Measurements from ENCODE around the gene EIF5.
A peak's percentile ranks its signal among the peaks of the same experiment; 100 is the strongest.

Gene EIF5

GRCh38 chr14:103296007-103296406 is 38.0 kb upstream of the EIF5 start:
- no peak for DNase-seq (ENCODE audit: low read depth)
- H3K4me3 ChIP-seq (ENCODE audit: low read depth, low read length): no peak overlapping the region
- in situ Hi-C loops (cut with HindIII; ENCODE audit: low sequenced_read_pairs): no loop called here
- TF ChIP-seq CTCF (IDR thresholded peaks at IDR 0.05; ENCODE audit: low read depth, low read length, missing control alignments): no peak

- no peak overlapping the region for H3K4me3 ChIP-seq (ENCODE audit: low read depth, low read length)
- peak; percentile 7 for TF ChIP-seq CTCF (IDR thresholded peaks at IDR 0.05; ENCODE audit: low read depth, low read length, missing control alignments)
- DNase-seq (ENCODE audit: low read depth): no peak
- in situ Hi-C loops (cut with HindIII; ENCODE audit: low sequenced_read_pairs): no loop called here
These were observed 37.0 kb upstream of the EIF5 start for GRCh38 chr14:103296987-103297386.

- no peak overlapping the region for H3K4me3 ChIP-seq (ENCODE audit: low read depth, low read length)
- TF ChIP-seq CTCF (IDR thresholded peaks at IDR 0.05; ENCODE audit: low read depth, low read length, missing control alignments): no peak
- DNase-seq (ENCODE audit: low read depth): no peak
- in situ Hi-C loops (cut with HindIII; ENCODE audit: low sequenced_read_pairs): no loop called here
These were observed 35.4 kb upstream of the EIF5 start for GRCh38 chr14:103298620-103299019.

GRCh38 chr14:103301512-103302354 is 32.3 kb upstream of the EIF5 start:
- no peak for DNase-seq (ENCODE audit: low read depth)
- in situ Hi-C loops (cut with HindIII; ENCODE audit: low sequenced_read_pairs): loop anchor here (10.0 kb wide), 1 partner anchor 327 kb away; no protein-coding TSS in a partner anchor
- H3K4me3 ChIP-seq (ENCODE audit: low read depth, low read length): no peak overlapping the region
- no peak for TF ChIP-seq CTCF (IDR thresholded peaks at IDR 0.05; ENCODE audit: low read depth, low read length, missing control alignments)

- TF ChIP-seq CTCF (IDR thresholded peaks at IDR 0.05; ENCODE audit: low read depth, low read length, missing control alignments): no peak
- no peak for DNase-seq (ENCODE audit: low read depth)
- in situ Hi-C loops (cut with HindIII; ENCODE audit: low sequenced_read_pairs): loop anchor here (10.0 kb wide), 1 partner anchor 328 kb away; no protein-coding TSS in a partner anchor
These were observed 31.1 kb upstream of the EIF5 start for GRCh38 chr14:103302966-103303365.

GRCh38 chr14:103304706-103305105 is 29.3 kb upstream of the EIF5 start:
- in situ Hi-C loops (cut with HindIII; ENCODE audit: low sequenced_read_pairs): loop anchor here (10.0 kb wide), 1 partner anchor 330 kb away; no protein-coding TSS in a partner anchor
- TF ChIP-seq CTCF (IDR thresholded peaks at IDR 0.05; ENCODE audit: low read depth, low read length, missing control alignments): no peak
- no peak overlapping the region for H3K4me3 ChIP-seq (ENCODE audit: low read depth, low read length)
- no peak for DNase-seq (ENCODE audit: low read depth)

More at GRCh38 chr14:103302966-103303365, 31.1 kb upstream of the EIF5 start:
- no peak overlapping the region for H3K4me3 ChIP-seq (ENCODE audit: low read depth, low read length)

Measured in astrocyte of the cerebellum (primary cell).